HG02943 (cell line): ENCODE results near the gene ITGB3.

ENCODE experiments used
- ATAC-seq: cut with Tn5 transposase; IDR thresholded peaks from one replicate; pipeline ENCODE4 v1.9.1; 2021; ENCODE audit warnings: mild to moderate bottlenecking, low read depth, moderate library complexity; ENCODE audit not compliant: unreplicated experiment

The ITGB3 gene

DNA sequence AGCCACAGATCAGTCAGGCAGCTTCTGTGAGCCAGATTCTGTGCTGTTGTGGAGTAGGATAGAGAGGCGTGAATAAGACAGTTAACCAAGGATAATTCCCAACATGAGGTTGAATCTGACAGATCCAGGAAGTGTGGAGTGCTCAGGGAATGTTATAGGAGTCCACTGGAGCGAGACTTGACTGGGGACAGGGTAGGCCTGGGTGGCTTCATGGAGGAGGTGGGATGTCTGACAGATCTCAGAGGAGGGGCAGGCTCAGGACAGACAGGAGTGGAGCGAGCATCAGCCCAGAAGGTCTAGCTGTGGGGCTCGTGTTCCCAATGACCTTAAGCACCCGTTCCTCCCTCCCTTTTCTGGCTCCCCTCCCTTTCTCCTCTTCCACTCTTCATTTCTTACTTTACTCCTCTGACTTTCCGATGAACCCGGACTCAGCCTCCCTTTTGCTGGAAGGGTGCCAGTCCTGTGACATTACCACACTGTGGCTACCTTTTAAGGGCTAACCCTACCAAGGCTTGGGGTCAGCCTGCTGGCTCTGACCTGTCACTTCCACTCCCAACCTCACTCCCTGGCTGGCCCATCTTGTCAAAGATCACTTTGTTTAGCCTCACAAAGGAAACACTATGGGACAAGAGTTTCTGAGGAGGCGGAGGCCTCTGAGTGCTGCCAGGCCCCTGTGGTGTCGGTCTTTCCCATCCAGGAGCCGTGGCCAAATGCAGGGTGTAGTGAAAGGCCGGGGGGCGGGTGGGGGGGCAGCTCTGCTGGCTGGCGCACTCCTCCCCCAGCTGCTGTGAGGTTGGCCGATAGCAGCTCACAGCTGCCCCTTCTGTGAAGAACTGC is 41.6 kb downstream of the ITGB3 start:
- no peak for ATAC-seq

DNA sequence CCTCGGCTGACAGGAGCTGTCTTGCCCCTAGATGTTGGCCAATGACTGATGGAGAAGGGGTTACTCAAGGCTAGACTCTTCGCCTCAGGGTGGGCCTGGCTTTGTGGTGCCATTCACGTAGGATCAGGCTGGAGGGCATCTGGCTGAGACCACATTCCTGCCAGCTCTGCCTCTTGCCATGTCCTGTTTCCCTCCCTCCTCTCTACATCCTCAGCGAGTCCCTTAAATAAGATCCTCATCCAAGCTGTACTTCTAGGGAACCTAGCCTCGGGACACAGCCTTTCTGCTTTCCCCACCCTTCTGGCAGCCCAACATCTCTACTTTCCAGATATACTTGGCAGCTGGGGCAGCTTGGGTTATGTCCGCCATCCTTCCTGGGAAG is 42.2 kb downstream of the ITGB3 start:
- ATAC-seq: no peak

DNA sequence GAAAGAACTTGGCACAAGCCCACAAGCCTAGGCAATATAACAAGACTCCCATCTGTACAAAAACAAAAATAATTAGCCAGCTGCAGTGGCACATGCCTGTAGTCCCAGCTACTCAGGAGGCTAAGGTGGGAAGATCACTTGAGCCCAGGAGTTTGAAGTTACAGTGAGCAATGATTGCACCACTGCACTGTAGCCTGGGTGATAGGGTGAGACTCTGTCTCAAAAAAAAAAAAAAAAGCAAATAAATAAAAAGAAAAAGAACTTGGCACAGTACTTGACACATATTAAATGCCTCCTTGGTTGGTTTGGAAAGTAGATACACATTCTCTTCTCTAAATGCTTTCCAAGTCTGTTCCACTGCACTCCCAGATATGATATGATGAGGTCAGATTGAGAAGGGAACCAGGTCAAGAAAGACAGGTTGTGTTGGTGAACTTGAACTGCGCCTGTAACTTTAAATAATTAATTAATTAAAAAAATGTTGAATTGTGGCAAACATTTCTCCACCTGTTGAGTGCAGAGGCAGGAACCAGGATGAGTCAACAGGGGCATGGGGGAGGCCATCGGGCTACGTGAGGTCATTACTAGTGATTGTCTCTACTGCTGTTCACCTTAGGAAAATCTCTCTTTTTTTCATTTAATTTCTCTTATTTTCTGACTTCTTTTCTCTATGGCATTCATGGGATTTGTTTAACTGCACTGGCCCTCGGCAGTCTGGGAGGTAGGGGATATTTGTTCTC is 44.2 kb downstream of the ITGB3 start:
- no peak for ATAC-seq

DNA sequence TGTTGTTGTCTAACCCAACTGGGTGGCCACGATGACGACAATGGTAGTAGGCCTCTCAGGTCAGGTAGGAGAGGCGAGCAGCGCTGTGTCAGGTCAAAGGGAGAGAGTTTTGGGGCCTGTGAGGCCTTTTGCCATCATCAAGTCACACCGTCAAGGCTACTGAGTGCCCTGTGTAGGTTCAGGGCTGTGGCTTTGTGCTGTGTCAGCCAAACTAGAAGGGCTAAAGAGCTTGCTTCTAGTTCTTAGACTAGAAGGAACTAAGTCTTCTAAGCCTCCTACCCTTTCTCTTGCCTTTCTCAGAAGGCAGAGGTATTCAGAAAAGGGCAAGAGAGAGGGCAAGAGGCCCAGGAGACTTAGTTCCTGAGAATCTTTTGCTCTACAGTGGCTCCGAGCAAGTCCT is 45.1 kb downstream of the ITGB3 start:
- no peak for ATAC-seq

DNA sequence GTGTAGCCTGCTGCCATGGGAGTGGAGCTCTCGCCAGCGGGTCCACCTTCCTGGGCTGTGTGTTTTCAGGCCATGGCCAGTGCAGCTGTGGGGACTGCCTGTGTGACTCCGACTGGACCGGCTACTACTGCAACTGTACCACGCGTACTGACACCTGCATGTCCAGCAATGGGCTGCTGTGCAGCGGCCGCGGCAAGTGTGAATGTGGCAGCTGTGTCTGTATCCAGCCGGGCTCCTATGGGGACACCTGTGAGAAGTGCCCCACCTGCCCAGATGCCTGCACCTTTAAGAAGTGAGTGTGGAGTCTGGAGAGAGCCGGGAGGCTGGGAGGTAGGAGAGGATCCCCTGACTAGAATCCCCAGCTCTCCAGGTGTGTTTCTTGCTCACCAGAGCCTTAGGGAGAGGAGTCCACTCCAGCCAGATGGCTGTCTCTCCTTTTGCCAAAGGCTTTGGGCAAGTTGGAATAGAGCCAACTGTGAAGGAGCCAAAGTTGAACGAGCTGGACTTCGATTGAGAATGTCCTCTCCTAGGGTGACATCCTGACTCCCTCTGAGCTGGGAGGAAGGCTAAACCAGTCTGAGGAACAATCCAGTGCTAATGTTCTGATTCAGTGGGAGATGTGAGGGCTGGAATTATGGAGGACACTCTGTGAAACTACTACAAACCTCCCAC is 45.7 kb downstream of the ITGB3 start:
- ATAC-seq: no peak

DNA sequence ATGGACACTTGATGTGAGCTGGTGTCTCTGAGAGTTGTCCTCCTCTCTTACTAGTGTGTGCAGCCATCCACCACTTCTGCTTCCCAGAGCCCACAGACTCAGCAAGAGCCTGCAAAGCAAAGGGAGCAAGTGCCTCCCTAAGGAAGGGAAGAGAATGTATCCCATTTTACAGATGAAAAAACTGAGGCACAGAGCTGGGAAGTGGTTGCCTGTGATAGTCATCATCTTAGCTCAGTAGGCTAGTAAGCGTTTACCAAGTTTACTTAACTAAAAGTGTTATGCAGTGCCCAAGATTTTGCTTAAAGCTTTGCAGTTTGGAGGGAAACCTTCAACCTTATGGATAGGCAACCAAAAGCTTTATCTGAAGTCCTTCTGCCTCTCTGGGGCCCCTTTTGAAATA is 47.1 kb downstream of the ITGB3 start:
- no peak for ATAC-seq

DNA sequence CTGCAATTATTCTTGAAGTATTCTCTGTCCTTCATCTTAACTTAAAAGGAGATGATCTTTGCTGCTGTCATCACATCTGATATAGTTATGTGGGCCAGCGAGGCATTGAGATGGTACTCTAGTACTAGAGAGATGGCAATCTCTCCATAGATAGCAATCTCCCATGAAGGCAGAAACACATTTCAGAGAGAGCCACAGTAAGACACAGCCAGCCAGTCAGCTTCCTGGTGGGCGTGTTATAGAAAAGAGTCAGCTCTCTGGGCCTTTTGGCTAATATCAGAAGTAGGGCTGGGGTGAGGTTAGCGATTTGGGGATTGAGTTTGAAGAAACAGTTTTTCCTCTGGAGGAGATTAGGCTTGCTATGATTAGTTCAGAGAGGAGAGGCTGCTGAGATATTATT is 47.5 kb downstream of the ITGB3 start:
- ATAC-seq: no peak

DNA sequence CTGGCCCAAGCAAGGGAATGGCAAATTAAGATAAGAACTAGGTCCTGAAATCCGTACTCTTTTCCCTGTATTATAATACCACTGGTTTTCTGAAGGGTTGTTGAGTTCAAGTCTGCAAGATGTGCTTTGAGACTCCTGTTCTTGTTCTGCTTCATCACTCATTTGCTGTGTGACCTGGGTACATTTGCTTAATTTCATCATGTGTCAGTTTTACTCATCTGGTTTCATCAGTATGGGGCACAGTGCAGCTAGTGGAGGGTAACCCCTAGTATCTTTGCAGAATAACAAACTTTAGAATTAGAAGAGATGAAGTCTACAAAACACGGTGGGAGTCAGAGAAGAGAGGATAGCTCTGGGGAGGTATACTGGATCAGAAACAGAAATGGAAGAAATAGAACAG is 48.2 kb downstream of the ITGB3 start:
- ATAC-seq: no peak

DNA sequence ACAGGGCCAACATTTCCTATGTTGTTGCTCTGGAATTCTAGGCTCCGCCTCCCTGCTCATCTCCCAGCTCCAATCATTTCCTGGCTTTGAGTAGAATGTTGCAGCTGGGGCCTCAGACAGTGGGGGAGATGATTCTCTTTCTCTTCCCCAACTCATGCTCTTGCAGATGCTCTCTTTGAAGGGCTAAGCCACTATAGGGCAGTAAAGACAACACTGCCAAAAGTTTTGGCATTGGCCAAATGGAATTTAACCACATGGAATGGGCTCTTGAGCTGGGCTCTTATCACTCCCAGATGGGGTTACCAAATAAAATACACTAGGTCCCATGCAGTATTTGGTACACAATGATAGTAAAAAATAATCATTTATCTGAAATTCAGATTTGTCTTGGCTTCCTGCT is 50.6 kb downstream of the ITGB3 start:
- no peak for ATAC-seq

DNA sequence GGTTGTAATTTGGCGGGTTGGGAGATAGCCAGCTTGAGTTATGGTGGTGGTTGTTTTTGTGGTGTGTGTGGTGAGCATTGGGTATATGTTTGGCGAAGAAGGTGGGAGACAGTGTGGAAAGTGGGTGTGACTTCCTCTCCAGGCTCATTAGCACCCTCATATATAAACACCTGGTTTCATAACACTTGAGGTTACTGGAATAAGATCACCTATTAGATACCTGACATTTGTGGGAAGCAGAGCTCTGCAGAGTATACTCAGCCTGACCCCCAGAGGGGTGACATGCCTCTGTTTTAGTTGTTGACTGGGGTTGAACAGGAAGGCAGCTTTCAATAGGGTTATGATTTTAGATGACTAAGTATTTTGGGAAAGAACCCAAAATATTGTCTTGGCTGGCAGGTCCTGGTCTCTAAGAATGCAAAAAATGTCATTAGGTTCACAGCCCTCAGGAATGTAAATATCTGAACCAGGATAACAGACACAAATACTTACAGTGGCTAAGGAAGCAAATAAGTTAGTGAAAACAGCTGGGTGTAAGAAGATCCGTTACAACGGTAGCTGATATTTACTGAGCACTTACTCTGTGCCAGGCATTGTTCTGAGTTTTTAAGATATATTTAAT is 51.8 kb downstream of the ITGB3 start:
- ATAC-seq: no peak

DNA sequence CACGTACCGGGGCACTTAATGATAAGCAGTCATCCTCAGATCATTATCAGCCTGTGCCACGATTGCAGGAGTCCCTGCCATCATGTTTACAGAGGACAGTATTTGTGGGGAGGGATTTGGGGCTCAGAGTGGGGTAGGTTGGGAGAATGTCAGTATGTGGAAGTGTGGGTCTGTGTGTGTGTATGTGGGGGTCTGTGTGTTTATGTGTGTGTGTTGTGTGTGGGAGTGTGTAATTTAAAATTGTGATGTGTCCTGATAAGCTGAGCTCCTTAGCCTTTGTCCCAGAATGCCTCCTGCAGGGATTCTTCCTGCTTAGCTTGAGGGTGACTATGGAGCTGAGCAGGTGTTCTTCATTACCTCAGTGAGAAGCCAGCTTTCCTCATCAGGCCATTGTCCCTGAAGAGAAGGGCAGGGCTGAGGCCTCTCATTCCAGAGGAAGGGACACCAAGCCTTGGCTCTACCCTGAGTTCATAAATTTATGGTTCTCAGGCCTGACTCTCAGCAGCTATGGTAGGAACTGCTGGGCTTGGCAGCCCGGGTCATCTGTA is 56.6 kb downstream of the ITGB3 start:
- ATAC-seq: no peak

DNA sequence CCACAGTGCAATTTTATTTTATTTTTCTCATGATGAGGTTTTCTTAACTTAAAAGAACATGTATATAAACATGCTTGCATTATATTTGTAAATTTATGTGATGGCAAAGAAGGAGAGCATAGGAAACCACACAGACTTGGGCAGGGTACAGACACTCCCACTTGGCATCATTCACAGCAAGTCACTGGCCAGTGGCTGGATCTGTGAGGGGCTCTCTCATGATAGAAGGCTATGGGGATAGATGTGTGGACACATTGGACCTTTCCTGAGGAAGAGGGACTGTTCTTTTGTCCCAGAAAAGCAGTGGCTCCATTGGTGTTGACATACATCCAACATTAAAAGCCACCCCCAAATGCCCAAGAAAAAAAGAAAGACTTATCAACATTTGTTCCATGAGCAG is 57.8 kb downstream of the ITGB3 start:
- no peak for ATAC-seq

DNA sequence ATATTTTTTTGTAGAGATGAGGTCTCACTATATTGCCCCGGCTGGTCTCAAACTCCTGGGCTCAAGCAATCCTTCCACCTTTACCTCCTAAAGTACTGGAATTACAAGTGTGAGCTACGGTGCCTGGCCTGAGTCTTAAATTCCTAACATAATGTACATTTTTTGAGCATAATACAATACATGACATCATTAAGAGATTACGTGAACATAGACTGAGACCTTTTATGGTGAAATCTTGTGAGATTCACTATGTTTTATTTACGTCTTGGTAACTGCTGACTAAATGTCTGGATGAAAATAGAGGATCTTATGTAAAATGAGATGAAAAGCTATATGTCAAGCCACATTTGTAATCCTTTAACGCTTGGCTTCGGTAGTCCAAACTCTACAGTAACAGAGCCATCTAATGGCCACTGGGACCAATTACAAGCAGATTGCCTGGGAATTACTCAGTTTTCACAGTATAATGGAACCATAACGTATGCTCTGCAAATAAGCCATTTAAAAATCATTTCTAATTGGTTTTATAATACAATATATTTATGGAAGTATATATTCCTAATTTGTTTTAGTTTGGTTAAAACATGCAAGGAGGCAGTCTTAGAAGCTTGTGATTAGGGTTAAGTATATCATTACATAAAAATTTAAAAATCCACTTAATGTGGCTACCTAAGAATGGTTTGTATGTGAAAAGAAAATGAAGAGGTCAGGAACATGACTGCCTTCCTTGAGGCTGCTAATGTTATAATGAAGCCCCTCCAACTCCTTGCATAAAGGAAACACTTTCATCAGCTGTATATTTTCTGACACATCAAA is 62.0 kb downstream of the ITGB3 start:
- ATAC-seq: no peak

DNA sequence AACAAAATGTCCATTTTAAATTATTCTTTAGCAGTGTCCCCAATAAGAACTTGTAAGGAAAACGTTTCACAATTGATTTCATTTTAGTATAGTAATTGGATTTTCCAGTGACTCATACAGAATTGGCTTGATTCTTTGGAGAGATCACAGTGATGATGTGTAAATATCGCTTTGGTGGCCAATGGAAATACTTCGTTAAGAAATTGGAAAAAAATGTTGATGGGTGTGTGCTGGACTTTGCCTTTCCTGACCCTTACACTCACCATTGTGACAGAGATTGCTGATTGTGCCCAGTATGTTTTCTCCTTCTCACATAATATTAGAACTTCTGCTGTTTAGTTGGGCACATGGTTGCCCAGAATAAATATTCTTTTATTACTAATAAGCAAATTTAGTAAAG is 62.7 kb downstream of the ITGB3 start:
- no peak for ATAC-seq

DNA sequence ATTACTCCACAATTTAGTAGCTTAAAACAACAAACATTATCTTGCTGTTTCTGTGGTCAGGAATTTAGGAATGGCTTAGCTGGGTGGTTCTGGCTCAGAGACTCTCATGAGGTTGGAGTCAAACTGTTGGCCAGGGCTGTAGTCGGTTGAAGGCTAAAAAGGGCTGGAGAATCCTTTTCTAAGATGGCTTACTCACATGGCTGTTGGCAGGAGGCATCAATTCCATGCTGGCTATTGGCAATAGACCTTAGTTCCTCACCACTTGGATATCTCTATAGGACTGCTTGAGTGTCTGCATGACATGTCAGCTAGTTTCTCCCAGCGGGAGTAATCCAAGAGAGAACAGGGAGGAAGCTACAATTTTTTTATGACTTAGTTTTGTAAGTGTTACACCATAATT is 63.5 kb downstream of the ITGB3 start:
- ATAC-seq: no peak

DNA sequence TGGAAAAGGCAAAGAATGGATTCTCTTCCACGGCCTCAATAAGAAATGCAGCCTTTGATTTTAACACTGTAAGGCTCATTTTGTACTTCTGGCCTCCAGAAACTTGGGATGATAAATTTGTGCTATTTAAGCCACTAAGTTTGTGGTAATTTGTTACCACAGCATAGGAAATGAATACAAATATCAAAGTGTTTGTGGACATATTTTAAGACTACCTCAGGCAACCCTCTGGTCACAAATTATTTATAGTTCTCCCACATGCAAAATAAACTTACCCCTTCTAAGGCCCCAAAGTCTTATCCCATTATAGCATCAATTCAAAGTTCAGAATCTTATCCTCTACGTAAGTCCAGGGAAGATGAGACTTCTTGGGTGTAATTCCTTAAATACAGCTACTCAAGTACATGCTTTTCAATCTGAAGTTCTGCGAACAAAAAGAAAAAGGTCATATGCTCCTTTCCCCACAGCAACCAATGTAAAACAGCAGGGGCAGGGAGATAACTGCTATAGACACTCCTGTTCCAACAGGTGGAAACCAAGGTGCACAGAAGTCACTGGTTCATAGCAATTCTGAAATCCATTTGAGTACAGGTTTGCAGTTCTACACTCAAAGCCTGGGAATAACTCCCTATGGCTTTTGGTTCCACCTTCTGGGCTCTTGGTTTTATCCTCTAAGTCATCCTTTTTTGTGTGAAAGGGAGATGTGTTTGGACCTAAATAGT is 64.7 kb downstream of the ITGB3 start:
- ATAC-seq: no peak

DNA sequence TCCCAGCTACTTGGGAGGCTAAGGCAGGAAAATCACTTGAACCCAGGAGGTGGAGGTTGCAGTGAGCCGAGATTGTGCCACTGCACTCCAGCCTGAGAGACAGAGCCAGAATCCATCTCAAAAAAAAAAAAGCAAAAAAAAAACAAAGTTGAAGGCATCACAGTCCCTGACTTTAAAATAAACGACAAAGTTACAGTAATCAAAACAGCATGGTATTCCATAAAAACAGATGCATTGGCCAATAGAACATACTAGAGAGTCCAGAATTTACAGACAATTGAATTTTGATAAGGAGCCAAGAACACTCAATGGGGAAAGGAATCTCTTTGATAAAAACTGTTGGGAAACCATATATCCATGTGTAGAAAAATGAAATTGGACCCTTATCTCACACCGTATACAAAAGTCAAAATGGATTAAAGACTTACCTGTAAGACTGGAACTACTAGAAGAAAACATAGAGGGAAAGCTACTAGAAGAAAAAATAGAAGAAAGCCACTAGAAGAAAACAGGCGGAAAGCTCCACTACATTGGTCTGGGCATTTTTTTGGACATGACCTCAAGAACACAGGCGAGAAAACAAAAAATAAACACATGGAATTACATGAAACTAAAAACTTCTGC is 67.4 kb downstream of the ITGB3 start:
- ATAC-seq: no peak

DNA sequence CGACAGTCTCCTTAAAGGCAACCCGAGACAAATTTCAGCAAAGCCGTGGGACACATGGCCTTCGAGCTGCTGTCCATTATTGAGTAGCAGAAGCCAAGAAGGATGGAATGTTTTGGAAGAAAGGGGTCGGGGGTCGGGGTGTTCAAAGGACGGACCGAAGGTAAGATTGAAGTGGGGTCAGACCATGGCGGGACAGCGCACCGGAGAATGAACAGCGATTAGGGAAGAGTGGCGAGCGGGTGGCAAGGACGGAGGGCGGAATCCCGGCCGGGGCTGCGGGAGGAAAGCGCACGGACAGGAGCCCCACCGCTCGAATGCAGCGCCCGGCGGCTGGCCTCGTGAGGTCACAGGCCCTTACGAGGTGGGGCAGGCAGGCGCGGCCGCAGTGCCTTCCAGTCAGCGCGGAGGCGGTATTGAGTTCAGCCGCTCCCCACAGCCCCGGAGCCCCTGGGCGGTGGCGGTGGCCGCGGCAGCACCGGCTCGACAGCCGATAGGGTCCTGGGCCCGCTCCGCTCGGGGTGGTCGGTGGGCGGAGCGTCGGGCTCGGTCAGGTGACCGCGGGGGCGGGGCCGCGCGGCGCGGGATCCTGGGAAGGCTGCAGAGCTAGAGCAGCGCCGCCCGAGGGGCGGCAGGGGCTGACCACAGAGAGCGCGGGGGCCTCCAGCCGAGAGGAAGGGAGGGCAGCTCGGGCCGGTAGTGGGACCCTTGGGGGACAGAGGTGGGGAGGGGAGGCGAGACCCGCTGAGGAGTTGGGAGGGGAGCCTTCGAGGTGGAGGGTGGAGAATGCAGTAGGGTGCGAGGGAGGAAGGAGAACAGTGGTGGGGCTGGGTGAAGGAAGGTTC is 70.0 kb downstream of the ITGB3 start, which contains the start of gene EFCAB13:
Gene EFCAB13, plus strand, starts transcription at position 574 of the 842 bp plus-strand sequence. CDS start 4,399 bp downstream, outside the sequence.
- peak; percentile 59 for ATAC-seq
